Type B pancreatic cell (in vitro differentiated cells): ENCODE data around the gene FBXO47. TPM values are rescaled to one million over a fixed set of nuclear protein-coding genes. Genes with fewer than 3 reads are reported as not detected.
A peak's percentile ranks its signal among the peaks of the same experiment; 100 is the strongest.

Source experiments
- DNase-seq: peaks from one replicate; pipeline ENCODE4 v3.0.0; 2021; ENCODE audit warnings: mixed read lengths; ENCODE audit not compliant: unreplicated experiment; ENCODE audit errors: extremely low spot score
- H3K27ac Mint-ChIP-seq: 2 replicates; pipeline ENCODE4 v1.8.0; 2021; ENCODE audit warnings: mild to moderate bottlenecking, mixed read lengths
- H3K27me3 Mint-ChIP-seq: 2 replicates; pipeline ENCODE4 v1.8.0; 2021; ENCODE audit warnings: mixed read lengths
- H3K36me3 Mint-ChIP-seq: 2 replicates; pipeline ENCODE4 v1.8.0; 2021; ENCODE audit warnings: mixed read lengths
- H3K4me1 Mint-ChIP-seq: one replicate; pipeline ENCODE4 v1.8.0; 2021; ENCODE audit warnings: mixed read lengths; ENCODE audit not compliant: unreplicated experiment
- H3K4me3 Mint-ChIP-seq: 2 replicates; pipeline ENCODE4 v1.8.0; 2021; ENCODE audit warnings: mild to moderate bottlenecking, mixed read lengths
- H3K9me3 Mint-ChIP-seq: 2 replicates; pipeline ENCODE4 v1.8.0; 2021; ENCODE audit warnings: mixed read lengths
- CTCF ChIP-seq: fragments of 200-600 bp; sonication (generic); conservative IDR thresholded peaks from 2 replicates; pipeline ENCODE4 v1.5.0; 2021; ENCODE audit warnings: antibody characterized with exemption, mild to moderate bottlenecking
- total RNA-seq: library from RNA; stranded (reverse); gene quantifications from 2 replicates; pipeline ENCODE4 v1.2.1, GENCODE V29; 2021; ENCODE audit warnings: low replicate concordance

FBXO47 gene
- total RNA-seq, 1 donor from 2014 or later = not detected

- H3K36me3 Mint-ChIP-seq = peaks cover 20% of the 10 kb centered on the region
- no peak for TF ChIP-seq CTCF
- no peak overlapping the region for H3K4me3 Mint-ChIP-seq
- H3K27me3 Mint-ChIP-seq = no peaks in the 10 kb centered on the region
- no peaks in the 10 kb centered on the region for H3K9me3 Mint-ChIP-seq
- no peak overlapping the region for H3K27ac Mint-ChIP-seq
- H3K4me1 Mint-ChIP-seq = peaks cover 17% of the 10 kb centered on the region
- DNase-seq = no peak
Observed at GRCh38 chr17:38899421-38899820, 67.8 kb downstream of the FBXO47 start.

- Mint-ChIP-seq H3K4me1 (peaks cover 21% of the 10 kb centered on the region), H3K9me3 (no peaks in the 10 kb centered on the region), H3K36me3 (peaks cover 17% of the 10 kb centered on the region), H3K27me3 (no peaks in the 10 kb centered on the region), H3K27ac (peak overlapping the region; percentile 64), H3K4me3 (no peak overlapping the region)
- TF ChIP-seq CTCF = no peak
- no peak for DNase-seq
Observed at GRCh38 chr17:38898812-38899348, 68.3 kb downstream of the FBXO47 start.

GRCh38 chr17:38898291-38898679, 68.9 kb downstream of the FBXO47 start:
- Mint-ChIP-seq H3K27me3 (no peaks in the 10 kb centered on the region), H3K4me3 (peak overlapping the region; percentile 5), H3K36me3 (peaks cover 12% of the 10 kb centered on the region), H3K27ac (peak overlapping the region; percentile 64), H3K9me3 (no peaks in the 10 kb centered on the region), H3K4me1 (peaks cover 21% of the 10 kb centered on the region)
- no peak for TF ChIP-seq CTCF
- DNase-seq = no peak

- DNase-seq = no peak
- H3K4me1 Mint-ChIP-seq = peaks cover 21% of the 10 kb centered on the region
- peaks cover 8% of the 10 kb centered on the region for H3K36me3 Mint-ChIP-seq
- TF ChIP-seq CTCF = no peak
- H3K27ac Mint-ChIP-seq = peak overlapping the region; percentile 46
- H3K27me3 Mint-ChIP-seq = no peaks in the 10 kb centered on the region
- H3K4me3 Mint-ChIP-seq = peak overlapping the region; percentile 5
- H3K9me3 Mint-ChIP-seq = no peaks in the 10 kb centered on the region
Observed at GRCh38 chr17:38897671-38898290, 69.4 kb downstream of the FBXO47 start.

- H3K27me3 Mint-ChIP-seq = no peaks in the 10 kb centered on the region
- no peak for DNase-seq
- H3K36me3 Mint-ChIP-seq = peaks cover 7% of the 10 kb centered on the region
- no peak overlapping the region for H3K27ac Mint-ChIP-seq
- TF ChIP-seq CTCF = no peak
- no peaks in the 10 kb centered on the region for H3K9me3 Mint-ChIP-seq
- peaks cover 21% of the 10 kb centered on the region for H3K4me1 Mint-ChIP-seq
- H3K4me3 Mint-ChIP-seq = no peak overlapping the region
Observed at GRCh38 chr17:38897176-38897575, 70.0 kb downstream of the FBXO47 start.
